GM21825 (cell line): Measurements from ENCODE around the gene SPTBN2.
"Not testable (repeated sequence)": the region's sequence is repeated elsewhere in the genome, so short reads cannot be mapped to it uniquely, and the experiment has no call there.

Source experiments
- ATAC-seq: cut with Tn5 transposase; IDR thresholded peaks from one replicate; pipeline ENCODE4 v1.9.1; 2021; ENCODE audit warnings: mild to moderate bottlenecking, moderate library complexity; ENCODE audit not compliant: unreplicated experiment

Gene SPTBN2

DNA sequence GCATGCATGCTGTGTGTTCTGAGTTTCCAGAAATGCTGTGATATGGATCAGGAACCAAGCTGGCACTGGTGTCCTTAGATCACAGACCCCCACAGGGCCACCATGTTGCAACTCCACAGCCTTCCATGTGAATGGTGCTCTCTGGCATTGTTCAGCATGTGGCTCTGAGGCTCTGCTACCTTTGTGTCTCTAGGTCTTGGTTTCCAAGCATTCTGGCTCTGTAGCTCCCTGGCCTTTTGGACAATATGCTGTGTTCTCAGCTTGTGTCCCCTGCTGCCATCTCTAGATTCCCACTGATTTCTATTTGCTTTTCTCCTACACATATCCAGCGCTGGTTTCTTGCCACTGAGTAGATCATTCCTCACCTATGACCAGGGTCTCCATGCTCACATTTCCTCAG, 3.9 kb downstream of the SPTBN2 start:
- no peak for ATAC-seq

DNA sequence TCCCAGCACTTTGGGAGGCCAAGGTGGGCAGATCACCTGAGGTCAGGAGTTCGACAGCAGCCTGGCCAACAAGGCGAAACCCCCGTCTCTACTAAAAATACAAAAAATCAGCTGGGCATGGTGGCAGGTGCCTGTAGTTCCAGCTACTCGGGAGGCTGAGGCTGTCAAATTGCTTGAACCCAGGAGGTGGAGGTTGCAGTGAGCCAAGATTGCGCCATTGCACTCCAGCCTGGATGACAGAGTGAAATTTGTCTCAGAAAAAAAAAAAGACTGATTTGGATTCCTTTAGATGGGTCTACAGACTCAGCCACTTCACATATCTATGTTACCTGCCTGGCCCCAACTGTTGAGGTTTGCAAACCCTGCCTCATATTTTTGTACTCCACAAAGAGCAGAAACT, 4.8 kb downstream of the SPTBN2 start:
- not testable (repeated sequence) for ATAC-seq

DNA sequence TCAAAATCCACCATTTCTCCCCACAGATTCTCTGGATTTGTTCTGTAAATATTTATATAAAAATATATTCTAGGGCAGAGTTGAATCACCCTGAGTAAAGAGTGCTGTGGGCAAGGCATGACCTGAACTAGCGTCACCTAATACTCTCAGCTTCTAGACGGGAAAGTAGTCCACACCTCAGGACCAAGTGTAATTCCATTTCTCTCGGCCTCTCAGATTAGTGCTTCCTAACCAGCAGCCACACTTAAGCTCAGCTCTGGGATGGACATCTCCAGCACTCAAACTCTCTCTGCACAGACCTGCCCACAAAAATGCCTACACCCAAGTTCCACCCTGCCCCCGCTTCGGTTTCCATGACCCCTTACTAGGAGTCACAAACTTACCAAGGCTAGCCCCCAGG, 5.3 kb downstream of the SPTBN2 start:
- ATAC-seq, result no peak

DNA sequence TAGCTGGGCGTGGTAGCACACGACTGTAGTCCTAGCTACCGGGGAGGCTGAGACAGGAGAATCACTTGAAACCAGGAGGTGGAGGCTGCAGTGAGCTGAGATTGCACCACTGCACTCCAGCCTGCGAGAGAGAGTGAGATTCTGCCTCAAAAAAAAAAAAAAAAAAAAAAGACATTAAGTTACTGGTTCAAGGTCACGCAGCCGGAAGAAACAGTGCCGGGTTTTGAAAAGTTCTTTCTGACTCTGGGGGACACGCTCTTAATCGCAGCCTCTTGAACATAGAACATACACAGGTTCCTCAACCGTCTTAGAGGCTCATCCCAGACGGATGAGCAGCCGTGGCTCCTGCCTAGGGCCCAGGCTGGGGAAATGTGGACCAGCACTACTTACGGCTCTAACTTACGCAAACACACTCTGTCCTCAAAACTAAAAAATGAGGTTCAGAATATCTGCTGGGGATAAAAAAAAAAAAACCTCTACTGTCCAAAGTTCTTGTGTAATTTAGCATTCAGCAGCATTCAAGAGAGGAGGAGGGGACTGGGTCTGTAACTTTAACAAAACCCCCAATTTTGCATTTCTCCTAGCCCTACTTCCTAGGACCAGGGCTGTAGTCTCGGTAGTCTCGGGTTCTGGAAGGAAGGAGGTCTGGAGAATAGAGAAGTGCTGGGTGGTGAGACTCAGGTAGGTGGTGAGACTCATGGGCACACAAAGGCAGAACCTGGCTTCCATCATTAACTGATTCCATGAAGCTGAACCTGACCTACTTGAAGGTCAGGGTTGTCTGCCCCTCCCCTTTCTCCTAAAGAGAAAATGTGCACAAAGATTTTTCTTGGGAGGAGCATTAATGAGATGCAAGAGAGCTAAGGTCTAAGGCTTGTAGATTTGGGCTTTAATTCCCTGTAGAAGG, 6.0 kb downstream of the SPTBN2 start:
- ATAC-seq, result no peak

DNA sequence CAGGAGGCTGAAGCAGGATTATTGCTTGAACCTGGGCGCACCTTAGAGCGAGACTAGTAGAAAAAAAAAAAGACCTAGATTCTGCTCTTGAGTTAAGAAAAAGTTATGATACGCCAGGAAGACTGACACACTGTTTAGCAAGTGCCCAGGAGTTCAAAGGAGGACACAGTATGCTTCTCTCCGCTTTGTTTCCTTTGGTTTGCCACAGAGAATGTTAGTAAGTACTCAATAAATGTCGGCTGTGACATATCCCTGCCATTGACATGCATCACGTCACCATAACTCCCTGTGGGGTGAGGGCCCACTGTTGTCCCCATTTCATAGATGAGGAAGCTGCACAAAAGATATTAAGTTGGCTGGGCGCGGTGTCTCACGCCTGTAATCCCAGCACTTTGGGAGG, 7.1 kb downstream of the SPTBN2 start:
- ATAC-seq, result no peak

DNA sequence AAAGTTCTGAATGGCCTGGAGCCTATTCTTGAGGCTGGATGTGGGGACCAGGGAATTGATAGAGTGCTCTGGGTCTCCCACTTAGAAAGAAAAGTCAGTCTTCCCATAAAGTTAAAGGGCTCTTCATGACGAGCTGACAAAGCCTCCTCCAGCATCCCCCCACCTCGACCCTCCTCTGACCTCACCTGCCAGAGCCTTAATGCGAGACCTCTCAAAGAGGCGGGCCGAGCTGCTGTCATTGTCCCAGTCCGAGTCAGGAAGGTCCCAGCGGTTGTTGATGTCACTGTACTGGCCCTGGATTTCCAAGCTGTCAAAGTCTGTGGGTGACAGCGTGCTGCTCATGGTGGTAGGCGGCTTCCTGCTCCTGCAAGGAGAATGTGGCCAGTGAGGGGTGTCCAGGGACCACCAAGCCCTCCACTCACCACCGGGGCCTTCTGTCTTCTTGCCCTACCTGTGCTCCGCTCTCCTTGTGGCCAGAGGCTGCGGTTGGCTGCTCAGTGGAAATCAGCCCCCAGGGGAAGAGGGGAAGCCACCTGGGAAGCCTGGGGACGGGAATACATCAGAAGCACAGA, 8.0 kb downstream of the SPTBN2 start:
- ATAC-seq, result no peak

DNA sequence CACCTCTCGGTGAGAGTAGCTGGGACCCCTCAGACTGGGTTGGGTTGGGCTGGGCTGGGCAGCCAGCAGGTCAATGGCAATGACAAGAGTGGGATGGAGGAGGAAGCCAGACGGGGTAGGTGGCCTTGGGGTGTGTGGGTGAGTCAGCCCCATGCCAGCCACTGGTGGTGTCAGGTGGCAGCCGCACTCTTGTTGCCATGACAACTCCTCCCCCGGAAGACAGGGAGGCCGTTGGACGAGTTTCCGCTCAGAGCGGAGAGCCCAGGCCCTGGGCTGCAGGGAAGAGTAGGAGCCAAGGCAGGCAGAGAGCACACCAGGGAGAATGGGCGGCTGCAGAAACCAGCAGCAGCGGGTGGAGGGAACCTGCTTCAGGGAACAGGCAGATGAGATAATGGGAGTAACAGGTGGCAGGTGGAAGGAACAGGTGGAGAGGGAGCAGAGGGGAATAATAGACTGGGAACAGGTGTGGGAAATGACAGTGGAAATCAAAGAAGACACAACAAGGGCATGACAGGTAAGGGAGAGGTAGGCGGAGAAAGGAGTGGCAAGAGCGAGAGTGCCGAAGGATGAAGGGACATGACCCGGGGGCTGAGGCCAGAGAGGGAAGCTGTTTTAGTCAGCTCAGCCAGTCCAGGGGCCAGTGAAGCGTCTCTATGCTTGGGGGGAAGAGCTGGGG, 8.7 kb downstream of the SPTBN2 start:
- ATAC-seq, result no peak

DNA sequence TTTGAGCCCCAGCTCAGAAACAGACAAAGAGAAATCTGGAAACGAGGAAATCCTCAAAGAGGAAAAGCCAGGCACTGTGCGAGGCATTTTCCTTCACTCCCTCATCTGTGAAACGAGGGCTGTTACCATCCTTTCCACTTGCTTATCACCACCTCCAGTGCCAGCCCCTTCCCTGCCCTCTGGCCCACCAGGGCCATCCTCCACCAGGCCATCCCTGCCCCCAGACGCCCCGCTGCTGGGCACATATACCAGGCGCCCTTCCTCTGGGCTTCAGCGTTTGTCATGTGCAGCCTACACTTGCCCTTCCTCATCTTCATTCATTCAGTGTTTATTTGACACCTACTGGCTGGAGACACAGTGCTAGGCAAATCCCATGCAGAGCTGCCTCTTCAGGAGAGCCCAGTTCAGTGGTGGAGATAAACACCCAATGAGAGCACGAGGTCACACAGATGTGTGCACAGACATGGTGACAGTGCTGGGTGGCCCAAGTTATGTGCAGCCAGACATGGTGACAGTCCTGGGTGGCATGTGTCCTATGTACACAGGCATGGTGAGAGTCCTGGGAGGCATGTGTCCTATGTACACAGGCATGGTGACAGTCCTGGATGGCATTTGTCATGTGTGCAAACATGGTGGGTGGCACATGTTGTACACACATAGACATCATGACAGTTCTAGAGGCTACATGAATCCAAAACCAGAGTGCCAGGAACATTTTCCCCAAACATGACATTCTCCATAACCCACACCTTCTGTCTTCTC, 9.7 kb downstream of the SPTBN2 start:
- no peak for ATAC-seq

DNA sequence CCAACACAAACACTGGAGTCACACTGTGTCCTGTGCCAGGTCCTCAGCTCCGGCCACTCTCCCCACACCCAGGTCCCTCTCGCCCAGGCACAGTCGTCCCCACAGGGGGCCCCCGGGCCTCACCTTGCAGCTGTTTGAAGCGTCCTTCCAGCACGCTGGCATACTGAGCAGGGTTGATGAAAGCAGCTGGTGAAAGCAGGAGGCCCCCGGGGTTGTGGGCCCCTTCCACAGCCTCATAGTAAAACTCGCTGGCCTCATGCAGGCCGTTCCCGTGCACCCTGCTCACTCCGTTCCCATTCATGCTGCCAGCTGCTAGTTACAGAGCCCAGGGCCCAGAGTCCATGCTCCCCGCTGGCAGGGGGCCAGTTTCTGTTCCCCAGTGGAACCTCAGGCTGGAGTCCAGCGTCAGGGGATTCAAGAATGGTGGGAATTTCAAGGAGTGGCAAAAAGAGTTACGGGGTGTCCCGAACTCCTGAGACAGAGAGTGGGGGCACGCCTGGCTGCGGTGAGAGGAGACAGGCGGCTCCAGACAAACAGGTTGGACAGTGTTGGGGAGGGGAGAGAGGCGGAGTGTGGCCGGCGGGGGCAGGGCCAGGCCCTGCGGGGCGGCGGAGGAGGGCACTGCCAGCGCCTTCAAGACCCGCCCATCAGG, 10.6 kb downstream of the SPTBN2 start:
- no peak for ATAC-seq

DNA sequence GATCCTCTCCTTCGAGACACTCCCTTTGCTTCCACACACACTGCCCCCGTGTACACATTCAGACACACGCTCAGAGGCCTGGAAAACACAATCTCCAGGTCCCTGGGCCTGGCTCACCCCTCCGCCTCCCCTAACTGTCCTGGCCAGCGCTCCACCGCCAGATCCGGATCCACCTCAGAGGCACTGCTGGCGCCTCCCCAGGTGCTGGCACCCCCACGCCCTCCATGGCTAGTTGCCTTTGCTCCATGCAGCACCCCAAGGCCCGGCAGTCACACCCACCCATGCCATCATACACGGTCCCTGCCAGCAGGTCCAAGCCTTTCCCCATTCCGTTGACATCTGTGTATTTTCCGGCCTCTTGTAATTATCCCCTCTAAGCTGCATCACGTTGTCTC, 11.1 kb downstream of the SPTBN2 start:
- no peak for ATAC-seq

DNA sequence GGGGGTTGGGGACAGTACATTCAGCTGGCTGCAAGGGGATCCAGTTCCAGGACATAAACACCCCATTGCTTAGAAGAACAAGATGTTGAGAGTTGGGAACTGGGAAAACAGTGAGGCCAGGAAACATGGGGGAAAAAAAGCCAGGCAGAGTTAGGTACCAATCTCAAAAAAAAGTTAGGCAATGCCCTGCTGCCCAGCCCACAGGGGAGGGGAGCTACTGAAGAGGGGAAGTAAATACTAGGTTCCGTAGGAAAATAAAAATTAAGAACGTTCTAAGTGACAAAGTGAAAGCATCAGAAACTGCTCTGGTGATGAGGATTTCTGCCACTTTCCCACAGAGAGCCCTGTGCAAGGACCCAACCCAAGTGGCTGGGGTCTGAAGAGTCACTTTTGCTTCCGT, 12.0 kb downstream of the SPTBN2 start:
- no peak for ATAC-seq

DNA sequence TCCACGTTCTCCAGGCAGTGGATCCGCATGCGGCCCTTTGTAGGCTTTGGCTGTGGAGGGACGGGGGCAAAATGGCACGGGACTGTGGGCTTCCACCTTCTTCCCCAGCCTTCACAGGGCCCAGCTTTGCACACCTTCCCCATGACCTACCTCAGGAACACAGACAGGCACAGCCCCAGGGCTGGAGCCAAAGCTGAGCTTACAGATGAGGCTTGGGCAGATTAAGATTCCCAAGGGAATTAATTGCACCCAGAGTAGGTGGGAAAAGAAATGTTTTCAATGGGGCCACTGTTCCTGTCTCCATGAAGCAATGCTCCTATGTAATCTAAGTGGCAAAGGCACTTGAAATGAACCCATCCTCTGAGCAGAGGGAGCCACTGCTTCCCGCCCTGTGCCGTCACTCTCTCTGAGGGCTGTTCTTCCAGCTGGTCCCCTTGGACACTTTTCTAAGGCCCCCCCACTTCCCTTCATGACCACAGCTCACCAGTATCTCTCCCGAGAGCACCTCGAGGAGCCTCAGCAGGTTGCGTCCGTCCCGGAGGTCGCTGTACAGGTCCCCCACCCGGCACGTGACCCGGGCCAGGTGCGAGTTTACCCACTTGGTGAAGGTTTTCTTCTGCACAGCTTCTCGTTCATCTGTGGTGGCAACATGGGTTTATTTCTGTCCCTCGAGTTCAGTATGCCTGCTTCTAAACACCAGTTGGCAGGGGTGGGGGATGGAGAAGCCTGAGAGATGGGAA, 13.5 kb downstream of the SPTBN2 start:
- no peak for ATAC-seq

DNA sequence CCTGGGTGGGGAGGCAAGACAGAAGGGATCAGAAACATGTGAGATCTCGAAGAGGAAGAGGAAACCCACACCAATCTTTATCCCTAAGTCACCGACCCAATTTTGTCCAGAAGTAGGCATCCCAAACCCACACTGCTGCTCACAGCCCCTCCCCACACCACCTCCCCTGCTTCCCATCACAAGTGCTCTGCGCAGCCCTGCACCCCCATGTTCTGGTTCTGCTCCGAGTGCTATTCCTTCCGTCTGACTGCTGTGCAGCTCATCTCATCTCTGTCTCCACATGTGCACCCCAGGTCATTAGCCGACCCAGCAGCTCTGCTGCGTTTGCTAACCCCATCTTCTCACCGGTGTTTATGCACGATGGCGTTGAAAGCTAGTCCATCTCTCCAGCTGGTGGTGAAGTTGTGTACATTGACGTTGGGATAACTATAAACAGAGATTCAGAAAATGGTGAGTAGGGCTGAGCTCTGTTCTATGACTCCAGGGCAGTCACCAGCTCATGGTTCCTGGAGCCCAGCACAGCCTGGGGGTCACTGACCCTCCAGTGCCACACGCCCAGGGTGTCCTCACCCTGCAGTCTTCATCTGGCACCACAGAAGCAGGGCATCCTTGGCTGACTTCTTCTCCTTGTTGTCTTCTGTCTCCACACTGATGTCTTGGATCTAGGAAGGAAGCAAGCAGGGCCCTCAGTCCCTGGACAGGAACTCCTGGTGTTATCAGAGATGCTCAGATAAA, 15.1 kb downstream of the SPTBN2 start:
- no peak for ATAC-seq

DNA sequence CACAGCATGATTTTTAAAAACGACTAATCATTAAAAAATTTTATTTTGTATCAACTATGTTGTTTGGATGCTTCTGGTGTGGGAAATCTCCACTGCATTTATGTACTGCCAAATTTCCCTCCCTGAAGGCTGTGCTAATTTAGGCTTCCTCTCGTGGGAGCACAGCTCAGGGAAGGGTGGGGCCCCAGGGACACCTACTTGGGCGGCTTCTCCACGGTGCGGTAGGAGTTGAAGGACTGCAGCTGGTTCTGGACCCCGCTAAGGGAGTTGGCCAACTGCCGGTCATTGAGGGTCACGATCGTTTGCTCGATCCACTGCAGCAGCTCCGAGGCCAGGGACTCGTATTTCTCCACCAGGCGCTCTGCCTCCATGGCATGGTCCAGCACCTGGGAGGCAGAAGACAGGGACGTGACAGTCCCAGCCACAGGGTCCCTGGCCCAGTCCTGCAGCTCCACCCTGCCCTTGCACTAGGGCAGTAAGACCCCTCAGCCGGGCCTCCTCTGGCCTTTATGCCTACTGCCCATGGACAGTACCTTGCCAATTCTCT, 18.6 kb downstream of the SPTBN2 start:
- no peak for ATAC-seq

DNA sequence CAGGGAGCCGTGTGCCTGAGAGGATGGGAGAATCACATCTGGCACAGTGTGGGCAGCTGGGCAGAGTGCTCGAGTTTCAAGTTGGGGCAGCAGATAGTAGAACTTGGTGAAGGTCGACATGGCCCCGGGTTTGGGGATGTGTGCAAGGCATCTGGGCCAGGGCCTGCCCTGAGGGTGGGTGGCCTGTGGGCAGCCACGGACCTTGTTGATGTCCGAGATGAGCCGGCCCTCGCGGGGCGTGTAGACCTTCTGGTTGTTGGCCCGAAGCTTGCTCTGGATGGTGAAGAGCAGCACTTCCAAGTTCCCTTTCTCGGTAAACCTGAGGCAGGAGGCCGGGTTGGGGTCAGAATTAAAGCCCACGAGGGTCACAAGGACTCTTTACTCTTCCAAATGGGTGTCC, 20.3 kb downstream of the SPTBN2 start:
- ATAC-seq, result no peak

DNA sequence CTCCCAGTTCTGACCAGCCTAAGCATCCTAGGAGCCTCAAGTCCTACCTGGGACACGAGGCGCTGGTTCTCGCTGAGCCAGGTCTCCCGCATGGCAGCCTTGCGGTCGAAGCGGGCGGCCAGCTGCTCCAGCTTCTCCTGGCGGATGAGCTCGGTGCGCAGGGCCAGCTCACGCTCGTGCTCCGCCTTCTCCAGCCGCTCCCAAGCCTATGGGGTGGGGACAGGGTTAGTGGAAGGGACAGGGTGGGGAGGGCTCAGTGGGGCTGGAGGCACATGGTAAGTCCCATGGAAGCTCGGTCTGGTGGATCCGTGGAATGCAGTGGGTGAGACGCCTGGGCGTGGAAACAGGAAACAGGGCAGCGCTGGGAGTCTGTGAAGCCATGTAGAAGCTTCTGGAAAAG, 20.9 kb downstream of the SPTBN2 start:
- no peak for ATAC-seq

DNA sequence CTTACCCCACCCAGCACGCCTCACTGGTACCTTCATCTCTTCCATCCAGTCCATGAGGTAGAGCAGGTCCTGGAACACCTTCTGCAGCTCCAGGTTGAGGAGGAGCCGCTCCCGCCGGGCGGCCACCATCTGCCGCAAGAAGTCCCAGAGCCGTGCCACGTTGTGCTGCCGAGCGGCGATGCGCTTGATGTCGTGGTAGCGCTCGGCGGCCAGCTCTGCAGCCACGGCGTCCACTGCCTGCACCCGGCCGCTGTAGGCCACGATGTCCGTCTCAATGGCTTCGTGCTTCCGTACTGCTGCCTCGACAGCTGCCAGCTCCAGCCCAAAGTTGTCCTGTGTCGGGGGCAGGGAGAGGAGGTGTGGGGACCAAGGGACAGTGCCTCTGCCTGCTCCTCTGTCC, 21.5 kb downstream of the SPTBN2 start:
- no peak for ATAC-seq

DNA sequence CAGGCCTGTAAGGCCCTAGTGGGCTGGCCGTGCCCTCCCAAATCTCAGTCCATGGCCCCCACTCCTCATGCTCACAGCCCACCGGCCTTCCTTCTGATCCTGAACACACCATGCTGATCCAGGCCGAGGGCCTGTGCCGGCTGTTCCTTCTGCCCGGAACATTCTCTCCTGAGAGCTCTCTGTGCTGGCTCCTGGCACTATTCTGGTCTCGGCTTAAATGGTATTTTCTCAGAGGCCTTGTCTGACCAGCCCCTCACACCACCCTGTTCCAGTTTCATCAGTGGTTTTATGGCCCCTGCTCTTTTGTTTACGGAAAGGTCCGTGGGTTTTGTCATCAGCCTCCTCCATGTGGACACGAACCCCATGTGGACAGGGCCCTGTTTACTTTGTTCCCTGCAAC, 22.0 kb downstream of the SPTBN2 start:
- no peak for ATAC-seq
